HG02798 (cell line): Measurements from ENCODE around the gene ZSWIM5.
"Not testable (repeated sequence)": the region's sequence is repeated elsewhere in the genome, so short reads cannot be mapped to it uniquely, and the experiment has no call there.

Source experiments
- ATAC-seq: cut with Tn5 transposase; IDR thresholded peaks from one replicate; pipeline ENCODE4 v1.9.1; 2021; ENCODE audit warnings: mild to moderate bottlenecking; ENCODE audit not compliant: unreplicated experiment, poor library complexity

Gene ZSWIM5

DNA sequence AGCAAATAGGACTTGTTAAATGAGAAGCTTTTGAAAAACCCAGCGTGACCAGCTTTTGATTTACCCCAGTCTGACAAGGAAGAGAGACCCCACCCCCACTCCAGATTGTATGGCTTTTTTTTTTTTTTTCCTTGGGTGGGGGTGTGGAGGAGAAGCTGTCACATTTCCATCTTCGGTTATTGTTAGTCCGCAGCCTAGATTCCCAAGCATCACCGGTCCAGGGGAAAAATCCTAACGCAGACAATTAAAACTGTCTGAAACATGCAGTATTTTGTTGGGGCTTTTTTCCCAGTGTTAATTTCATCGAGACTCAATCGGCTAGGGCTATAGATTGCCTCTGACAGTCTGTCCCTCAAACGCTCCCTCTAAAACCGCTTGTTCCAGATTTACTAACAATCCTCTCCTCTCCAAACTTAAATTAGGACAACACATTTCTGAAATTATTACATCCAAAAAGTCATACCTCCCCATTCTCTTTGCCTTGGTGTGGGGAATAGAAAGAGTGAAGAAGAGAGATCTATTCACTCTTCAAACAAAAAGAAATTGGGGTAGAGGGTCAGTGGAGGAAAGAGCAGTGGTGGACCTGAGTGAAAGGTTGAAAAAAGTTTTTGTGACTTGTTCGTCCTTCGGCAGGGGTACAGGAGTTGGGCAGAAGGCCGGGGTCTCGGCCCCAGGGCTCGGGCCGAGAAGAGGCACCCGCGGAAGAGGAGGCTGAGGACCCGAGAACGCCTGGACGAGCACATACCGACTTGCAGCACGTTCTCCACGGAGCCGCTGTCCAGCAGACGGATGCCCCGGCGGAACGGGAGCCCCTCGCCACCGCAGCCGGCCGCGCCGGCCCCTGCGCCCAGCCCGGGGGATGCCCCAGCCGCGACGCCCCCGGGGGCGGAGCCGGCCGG, 1.1 kb downstream of the ZSWIM5 start:
- ATAC-seq: peak; percentile 5

DNA sequence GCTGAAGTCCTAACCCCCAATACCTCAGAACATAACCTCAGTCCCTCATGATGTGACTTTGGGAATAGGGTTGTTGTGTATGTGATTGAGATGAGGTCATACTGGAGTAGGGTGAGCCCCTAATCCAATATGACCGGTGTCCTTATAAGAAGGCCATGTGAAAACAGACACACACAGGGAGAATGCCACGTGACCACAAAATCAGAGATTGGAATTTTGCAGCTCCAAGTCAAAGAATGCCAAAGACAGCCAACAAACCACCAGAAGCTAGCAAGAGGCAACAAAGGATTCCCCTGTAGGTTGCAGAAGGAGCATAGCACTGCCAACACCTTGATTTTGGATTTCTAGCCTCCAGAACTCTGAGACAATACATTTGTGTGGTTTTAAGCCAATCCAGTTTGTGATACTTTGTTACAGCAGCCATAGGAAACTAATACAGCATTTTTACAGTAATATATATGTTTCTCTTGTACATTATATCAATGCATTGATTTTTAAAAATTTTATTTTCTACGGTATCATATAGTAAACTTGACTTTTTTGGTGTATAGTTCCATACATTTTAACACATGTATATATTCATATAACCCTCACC, 5.4 kb downstream of the ZSWIM5 start:
- no peak for ATAC-seq

DNA sequence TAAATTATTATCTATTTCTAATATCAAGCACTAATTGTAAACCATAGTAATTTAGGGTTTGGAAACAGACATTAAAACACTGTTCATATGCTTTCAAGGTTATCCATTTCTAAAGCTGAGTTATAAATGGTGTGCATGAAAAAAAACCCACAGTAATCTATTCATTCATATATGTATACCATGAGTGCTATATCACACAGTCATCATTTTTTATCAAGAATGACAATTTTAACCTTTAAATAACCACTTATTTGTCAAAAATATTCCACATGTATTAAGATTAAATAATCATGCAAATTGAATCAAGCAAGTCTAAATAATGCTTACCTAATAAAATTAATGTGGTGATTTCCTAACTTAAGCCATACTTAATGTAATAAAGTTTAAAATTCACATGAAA, 6.0 kb downstream of the ZSWIM5 start:
- ATAC-seq: no peak

DNA sequence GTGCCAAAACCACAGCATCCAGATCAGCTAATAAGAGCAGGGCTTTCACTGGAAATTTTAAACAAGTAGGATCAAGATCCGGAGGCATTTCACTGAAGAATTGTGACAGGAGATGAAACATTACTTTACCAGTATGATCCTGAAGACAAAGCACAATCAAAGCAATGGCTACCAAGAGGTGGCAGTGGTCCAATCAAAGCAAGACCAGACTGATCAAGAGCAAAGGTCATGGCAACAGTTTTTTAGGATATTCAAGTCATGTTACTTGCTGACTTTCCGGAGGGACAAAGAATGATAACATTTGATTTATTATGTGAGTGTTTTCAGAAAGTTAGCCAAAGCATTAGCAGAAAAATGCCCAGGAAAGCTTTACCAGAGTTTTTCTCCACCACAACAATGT, 8.2 kb downstream of the ZSWIM5 start:
- no peak for ATAC-seq

DNA sequence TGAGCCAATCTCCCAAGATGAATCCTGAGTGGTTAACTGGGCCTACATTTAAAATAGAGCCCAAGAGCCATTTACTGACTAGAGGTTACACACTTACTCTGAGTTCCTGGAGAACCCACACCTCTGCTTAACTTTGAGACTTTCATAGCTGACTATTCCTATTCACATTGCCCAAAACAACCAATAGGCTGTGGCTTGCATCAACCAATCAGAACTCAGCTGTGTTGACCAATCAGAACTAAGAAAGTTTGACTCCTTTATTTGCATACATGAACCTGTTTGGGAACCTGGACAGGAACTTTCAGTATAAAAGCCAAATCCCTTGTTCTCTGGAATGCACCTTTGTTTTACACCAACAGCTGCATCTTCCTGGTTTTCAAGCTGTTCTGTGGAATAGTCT, 9.5 kb downstream of the ZSWIM5 start:
- ATAC-seq: no peak

DNA sequence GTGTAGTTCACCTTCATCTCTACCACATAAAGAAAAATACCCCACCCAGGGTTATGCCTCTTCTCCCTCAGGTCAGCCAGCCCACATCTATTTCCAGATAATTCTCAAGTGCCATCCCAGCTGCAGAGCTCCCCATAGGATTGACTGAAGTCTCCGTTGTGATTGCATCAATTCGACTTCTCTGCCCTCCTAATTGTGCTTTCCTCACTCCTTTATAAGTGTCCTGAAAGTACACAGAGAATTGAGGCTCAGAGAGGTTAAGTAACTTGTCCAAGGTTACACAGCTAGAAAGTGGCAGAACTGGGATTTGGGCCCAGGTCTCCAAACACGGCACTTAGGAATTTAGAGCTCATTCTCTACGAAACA, 15.0 kb downstream of the ZSWIM5 start:
- no peak for ATAC-seq

DNA sequence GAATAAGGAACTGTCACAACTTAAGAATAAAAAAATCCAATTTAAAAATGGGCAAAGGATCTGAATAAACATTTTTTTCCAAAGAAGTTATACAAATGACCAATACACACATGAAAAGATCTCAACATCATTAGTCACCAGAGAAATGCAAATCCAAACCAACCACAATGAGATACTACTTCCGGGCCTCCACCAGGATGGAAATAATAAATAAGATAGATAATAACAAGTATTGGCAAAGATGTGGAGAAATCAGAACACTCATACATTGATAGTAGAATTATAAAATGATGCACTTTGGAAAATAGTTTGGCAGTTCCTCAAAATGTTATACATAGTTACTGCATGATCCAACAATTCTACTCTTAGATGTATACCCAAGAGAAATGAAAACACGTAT, 18.7 kb downstream of the ZSWIM5 start:
- no peak for ATAC-seq

- ATAC-seq: not testable (repeated sequence)
These were observed 26.4 kb downstream of the ZSWIM5 start for GRCh38 chr1:45179918-45180519.

DNA sequence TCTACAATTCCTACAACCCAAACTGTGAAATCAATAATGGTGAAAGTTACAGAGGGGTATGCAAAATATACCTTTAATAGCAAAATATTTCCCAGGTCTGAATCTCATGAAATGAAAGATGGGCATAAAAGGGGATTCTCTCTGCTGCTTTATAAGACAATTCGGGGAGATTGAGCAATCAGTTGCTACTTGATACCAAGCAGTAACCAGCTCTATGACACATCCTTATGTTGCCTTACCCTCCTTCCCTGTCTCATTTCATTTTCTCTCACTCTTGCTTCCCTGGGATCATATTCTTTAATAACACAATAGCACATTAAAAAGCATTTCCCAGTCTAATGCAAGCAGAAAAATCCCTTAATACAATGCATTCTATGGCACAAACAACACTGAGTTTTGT, 29.0 kb downstream of the ZSWIM5 start:
- ATAC-seq: no peak

GRCh38 chr1:45172764-45173163, 33.6 kb downstream of the ZSWIM5 start:
- ATAC-seq: no peak

DNA sequence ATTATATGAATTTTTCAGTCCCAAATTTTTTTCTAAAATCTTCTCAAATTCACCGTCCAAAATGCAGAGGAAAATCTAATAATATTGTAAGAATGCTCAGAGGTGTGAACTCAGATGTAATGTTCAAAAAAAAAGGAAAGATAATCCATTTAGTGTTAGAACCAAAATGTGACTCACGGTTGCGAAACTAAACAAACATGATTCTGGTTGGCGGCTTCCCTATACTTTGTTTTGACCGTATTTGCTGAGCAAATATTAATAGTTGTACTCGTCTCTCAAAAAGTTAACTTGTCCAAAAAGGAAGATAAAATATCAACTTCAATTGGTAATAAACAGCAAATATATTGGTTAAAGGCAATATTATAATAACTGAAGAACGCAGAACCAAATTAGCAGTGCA, 34.4 kb downstream of the ZSWIM5 start:
- ATAC-seq: no peak

GRCh38 chr1:45171575-45171974, 34.8 kb downstream of the ZSWIM5 start:
- ATAC-seq: no peak

DNA sequence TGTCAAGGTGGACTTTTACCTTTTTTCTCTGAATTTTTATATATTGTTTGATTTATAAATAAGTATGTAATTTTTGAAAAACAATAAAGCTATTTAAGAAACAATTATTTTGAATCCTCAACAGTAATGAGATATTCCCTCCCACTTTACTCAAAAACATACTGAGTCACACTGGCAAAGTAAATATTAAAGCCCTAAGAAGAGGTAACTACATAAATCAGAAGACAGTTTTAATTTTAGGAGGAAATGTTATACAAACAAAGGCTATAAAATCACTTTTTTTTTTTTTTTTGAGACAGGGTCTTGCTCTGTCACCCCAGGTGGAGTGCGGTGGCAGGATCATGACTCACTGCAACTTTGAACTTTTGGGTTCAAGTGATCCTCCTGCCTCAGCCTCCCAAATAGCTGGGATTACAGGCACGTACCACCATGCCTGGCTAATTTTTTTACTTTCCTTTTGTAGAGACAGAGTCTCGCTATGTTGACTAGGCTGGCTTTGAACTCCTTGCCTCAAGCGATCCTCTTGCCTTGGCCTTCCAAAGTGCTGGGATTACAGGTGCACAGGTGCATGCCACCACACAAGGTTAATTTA, 36.2 kb downstream of the ZSWIM5 start:
- no peak for ATAC-seq

DNA sequence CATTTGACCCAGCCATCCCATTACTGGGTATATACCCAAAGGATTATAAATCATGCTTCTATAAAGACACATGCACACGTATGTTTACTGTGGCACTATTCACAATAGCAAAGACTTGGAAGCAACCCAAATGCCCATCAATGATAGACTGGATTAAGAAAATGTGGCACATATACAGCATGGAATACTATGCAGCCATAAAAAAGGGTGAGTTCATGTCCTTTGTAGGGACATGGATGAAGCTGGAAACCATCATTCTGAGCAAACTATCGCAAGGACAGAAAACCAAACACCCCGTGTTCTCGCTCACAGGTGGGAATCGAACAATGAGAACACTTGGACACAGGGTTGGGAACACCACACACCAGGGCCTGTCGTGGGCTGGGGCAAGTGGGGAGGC, 38.5 kb downstream of the ZSWIM5 start:
- ATAC-seq: not testable (repeated sequence)

DNA sequence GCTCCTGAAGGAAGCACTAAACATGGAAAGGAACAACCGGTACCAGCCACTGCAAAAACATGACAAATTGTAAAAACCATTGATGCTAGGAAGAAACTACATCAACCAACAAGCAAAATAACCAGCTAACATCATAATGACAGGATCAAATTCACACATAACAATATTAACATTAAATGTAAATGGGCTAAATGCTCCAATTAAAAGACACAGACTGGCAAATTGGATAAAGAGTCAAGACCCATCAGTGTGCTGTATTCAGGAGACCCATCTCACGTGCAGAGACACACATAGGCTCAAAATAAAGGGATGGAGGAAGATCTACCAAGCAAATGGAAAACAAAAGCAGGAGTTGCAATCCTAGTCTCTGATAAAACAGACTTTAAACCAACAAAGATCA, 42.1 kb downstream of the ZSWIM5 start:
- not testable (repeated sequence) for ATAC-seq

- ATAC-seq: not testable (repeated sequence)
These were observed 43.3 kb downstream of the ZSWIM5 start for GRCh38 chr1:45163111-45163510.

DNA sequence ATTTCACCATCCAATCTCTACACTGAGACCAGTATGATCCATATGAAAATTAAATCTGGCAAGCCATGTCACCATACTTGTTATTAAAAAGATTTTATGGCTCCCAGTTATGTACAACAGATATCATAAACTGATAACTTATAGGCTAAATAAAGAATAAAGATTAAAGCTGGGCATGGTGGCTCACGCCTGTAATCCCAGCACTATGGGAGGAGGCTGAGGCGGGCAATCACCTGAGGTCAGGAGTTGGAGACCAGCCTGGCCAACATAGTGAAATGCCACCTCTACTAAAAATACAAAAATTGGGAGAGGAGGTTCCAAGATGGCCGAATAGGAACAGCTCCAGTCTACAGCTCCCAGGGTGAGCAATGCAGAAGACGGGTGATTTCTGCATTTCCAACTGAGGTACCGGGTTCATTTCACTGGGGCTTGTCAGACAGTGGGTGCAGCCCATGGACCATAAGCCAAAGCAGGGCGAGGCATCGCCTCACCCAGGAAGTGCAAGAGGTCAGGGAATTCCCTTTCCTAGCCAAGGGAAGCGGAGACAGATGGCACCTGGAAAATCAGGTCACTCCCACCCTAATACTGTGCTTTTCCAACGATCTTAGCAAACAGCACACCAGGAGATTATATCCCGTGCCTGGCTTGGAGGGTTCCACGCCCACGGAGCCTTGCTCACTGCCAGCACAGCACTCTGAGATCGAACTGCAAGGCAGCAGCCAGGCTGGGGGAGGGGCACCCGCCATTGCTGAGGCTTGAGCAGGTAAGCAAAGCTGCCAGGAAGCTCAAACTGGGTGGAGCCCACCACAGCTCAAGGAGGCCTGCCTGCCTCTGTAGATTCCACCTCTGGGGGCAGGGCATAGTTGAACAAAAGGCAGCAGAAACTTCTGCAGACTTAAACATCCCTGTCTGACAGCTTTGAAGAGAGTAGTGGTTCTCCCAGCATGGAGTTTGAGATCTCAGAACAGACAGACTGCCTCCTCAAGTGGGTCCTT, 44.1 kb downstream of the ZSWIM5 start:
- ATAC-seq: not testable (repeated sequence)

GRCh38 chr1:45155957-45156356, 50.4 kb downstream of the ZSWIM5 start:
- ATAC-seq: no peak

- no peak for ATAC-seq
These were observed 51.0 kb downstream of the ZSWIM5 start for GRCh38 chr1:45155423-45155822.

GRCh38 chr1:45152126-45152525, 54.3 kb downstream of the ZSWIM5 start:
- no peak for ATAC-seq
